Dedifferentiated amniotic fluid mesenchymal stem cell (primary cell): Measurements from ENCODE around the gene PRKCE.

Source experiments
- DNase-seq: peaks from one replicate; pipeline ENCODE4 v3.0.0-alpha.2; 2016; ENCODE audit errors: extremely low spot score

The PRKCE gene

GRCh38 chr2:45651415-45652089 is at the start of gene PRKCE:
Gene PRKCE, plus strand, starts transcription at chr2:45651675.
- peak; percentile 38 for DNase-seq

GRCh38 chr2:45602624-45603023 is 48.9 kb upstream of the PRKCE start:
- DNase-seq: no peak

- no peak for DNase-seq
These were observed 46.4 kb upstream of the PRKCE start for GRCh38 chr2:45605116-45605515.

- DNase-seq: no peak
These were observed 44.7 kb upstream of the PRKCE start for GRCh38 chr2:45606796-45607195.

GRCh38 chr2:45607701-45608100 is 43.8 kb upstream of the PRKCE start:
- no peak for DNase-seq

GRCh38 chr2:45610281-45611019 is 41.0 kb upstream of the PRKCE start:
- peak; percentile 77 for DNase-seq

GRCh38 chr2:45611020-45611859 is 40.2 kb upstream of the PRKCE start, which contains the start of gene SRBD1:
Gene SRBD1, minus strand, starts transcription at chr2:45611267. Its CDS starts 5,826 bp downstream, at chr2:45605441.
- DNase-seq: peak; percentile 93

- DNase-seq: no peak
These were observed 39.2 kb upstream of the PRKCE start for GRCh38 chr2:45612285-45612684.

GRCh38 chr2:45612731-45613130 is 38.7 kb upstream of the PRKCE start:
- peak; percentile 44 for DNase-seq

- DNase-seq: no peak
These were observed 37.1 kb upstream of the PRKCE start for GRCh38 chr2:45614330-45614729.

- no peak for DNase-seq
These were observed 36.5 kb upstream of the PRKCE start for GRCh38 chr2:45614871-45615415.

GRCh38 chr2:45616658-45617411 is 34.6 kb upstream of the PRKCE start:
- DNase-seq: peak; percentile 84

- no peak for DNase-seq
These were observed 34.0 kb upstream of the PRKCE start for GRCh38 chr2:45617496-45617895.

GRCh38 chr2:45622336-45623075 is 29.0 kb upstream of the PRKCE start:
- no peak for DNase-seq

- DNase-seq: no peak
These were observed 28.4 kb upstream of the PRKCE start for GRCh38 chr2:45623098-45623497.

- no peak for DNase-seq
These were observed 25.7 kb upstream of the PRKCE start for GRCh38 chr2:45625824-45626223.

GRCh38 chr2:45626387-45627221 is 24.9 kb upstream of the PRKCE start:
- no peak for DNase-seq

- no peak for DNase-seq
These were observed 23.6 kb upstream of the PRKCE start for GRCh38 chr2:45627911-45628310.

- no peak for DNase-seq
These were observed 21.5 kb upstream of the PRKCE start for GRCh38 chr2:45629971-45630370.

- no peak for DNase-seq
These were observed 20.2 kb upstream of the PRKCE start for GRCh38 chr2:45631319-45631718.
